ENCODE measurements around the gene ATP6AP1.
A peak's percentile ranks its signal among the peaks of the same experiment; 100 is the strongest.

Gene ATP6AP1

DNA sequence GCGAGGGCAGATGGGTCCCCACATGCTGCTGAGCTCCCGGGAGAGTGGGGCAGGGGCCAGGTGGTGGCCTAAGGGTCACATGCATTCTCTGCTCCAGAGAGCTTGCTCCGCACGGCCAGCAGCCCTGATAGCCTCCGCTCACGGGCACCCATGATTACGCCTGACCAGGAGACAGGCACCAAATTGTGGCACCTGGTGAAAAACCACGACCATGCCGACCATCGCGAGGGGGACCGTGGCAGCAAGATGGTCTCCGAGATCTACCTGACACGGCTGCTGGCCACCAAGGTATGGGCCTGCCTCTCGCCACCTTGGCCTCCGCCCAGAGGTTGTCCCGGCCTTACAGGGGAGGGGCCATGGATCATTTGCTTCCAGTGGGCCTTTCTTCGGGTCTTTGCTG is 41.4 kb downstream of the ATP6AP1 start:
- H3K36me3 ChIP-seq (replicated peaks), result peaks cover 77% of the 10 kb centered on the region
- H3K27me3 ChIP-seq (ENCODE audit: low read depth), result no peaks in the 10 kb centered on the region
- H3K9me3 ChIP-seq, result no peaks in the 10 kb centered on the region
- DNase-seq (ENCODE audit: low spot score in 2 of 2), result no peak
- H3K4me1 ChIP-seq, result no peaks in the 10 kb centered on the region
- H3K4me3 ChIP-seq, result no peak overlapping the region
- in situ Hi-C loops (cut with MboI; ENCODE audit: low sequenced_read_pairs), result no loop called here

DNA sequence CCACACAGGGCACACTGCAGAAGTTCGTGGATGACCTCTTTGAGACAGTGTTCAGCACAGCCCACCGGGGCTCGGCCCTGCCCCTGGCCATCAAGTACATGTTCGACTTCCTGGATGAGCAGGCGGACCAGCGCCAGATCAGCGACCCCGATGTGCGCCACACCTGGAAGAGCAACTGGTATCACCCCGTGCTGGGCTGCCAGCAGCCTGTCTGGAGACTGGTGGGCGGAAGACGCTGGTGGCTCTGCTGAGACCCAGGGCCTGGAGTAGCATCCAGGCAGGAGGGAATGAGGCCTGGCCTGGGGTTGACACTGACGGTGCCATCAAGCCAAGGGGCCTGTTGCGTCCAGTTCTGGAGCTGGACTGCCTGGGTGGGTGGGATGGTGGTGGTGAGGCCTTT is 42.0 kb downstream of the ATP6AP1 start:
- no peak for DNase-seq (ENCODE audit: low spot score in 2 of 2)
- in situ Hi-C loops (cut with MboI; ENCODE audit: low sequenced_read_pairs), result no loop called here
- no peaks in the 10 kb centered on the region for H3K27me3 ChIP-seq (ENCODE audit: low read depth)
- H3K4me3 ChIP-seq, result no peak overlapping the region
- H3K9me3 ChIP-seq, result no peaks in the 10 kb centered on the region
- no peaks in the 10 kb centered on the region for H3K4me1 ChIP-seq
- peaks cover 71% of the 10 kb centered on the region for H3K36me3 ChIP-seq (replicated peaks)

GRCh38 chrX:154470914-154471568 is 42.6 kb downstream of the ATP6AP1 start:
- in situ Hi-C loops (cut with MboI; ENCODE audit: low sequenced_read_pairs), result no loop called here
- peaks cover 65% of the 10 kb centered on the region for H3K36me3 ChIP-seq (replicated peaks)
- H3K27me3 ChIP-seq (ENCODE audit: low read depth), result no peaks in the 10 kb centered on the region
- no peaks in the 10 kb centered on the region for H3K9me3 ChIP-seq
- DNase-seq (ENCODE audit: low spot score in 2 of 2), result no peak
- H3K4me1 ChIP-seq, result no peaks in the 10 kb centered on the region
- no peak overlapping the region for H3K4me3 ChIP-seq

- H3K9me3 ChIP-seq, result no peaks in the 10 kb centered on the region
- no peaks in the 10 kb centered on the region for H3K4me1 ChIP-seq
- H3K4me3 ChIP-seq, result no peak overlapping the region
- in situ Hi-C loops (cut with MboI; ENCODE audit: low sequenced_read_pairs), result no loop called here
- H3K36me3 ChIP-seq (replicated peaks), result peaks cover 57% of the 10 kb centered on the region
- H3K27me3 ChIP-seq (ENCODE audit: low read depth), result no peaks in the 10 kb centered on the region
- DNase-seq (ENCODE audit: low spot score in 2 of 2), result no peak
Measured at GRCh38 chrX:154471839-154472684, 43.6 kb downstream of the ATP6AP1 start.

GRCh38 chrX:154472685-154473632 is 44.5 kb downstream of the ATP6AP1 start:
- Histone ChIP-seq H3K36me3 (replicated peaks) (peaks cover 51% of the 10 kb centered on the region), H3K9me3 (no peaks in the 10 kb centered on the region), H3K27me3 (ENCODE audit: low read depth) (no peaks in the 10 kb centered on the region), H3K4me3 (no peak overlapping the region), H3K4me1 (no peaks in the 10 kb centered on the region)
- in situ Hi-C loops (cut with MboI; ENCODE audit: low sequenced_read_pairs), result no loop called here
- no peak for DNase-seq (ENCODE audit: low spot score in 2 of 2)

- Histone ChIP-seq H3K27me3 (ENCODE audit: low read depth) (no peaks in the 10 kb centered on the region), H3K4me1 (peaks cover 3% of the 10 kb centered on the region), H3K36me3 (replicated peaks) (peaks cover 44% of the 10 kb centered on the region), H3K9me3 (no peaks in the 10 kb centered on the region), H3K4me3 (no peak overlapping the region)
- DNase-seq (ENCODE audit: low spot score in 2 of 2), result no peak
- in situ Hi-C loops (cut with MboI; ENCODE audit: low sequenced_read_pairs), result no loop called here
Measured at GRCh38 chrX:154473683-154474082, 45.2 kb downstream of the ATP6AP1 start.

- Histone ChIP-seq H3K36me3 (replicated peaks) (peaks cover 12% of the 10 kb centered on the region), H3K27me3 (ENCODE audit: low read depth) (no peaks in the 10 kb centered on the region), H3K9me3 (no peaks in the 10 kb centered on the region), H3K4me1 (peaks cover 12% of the 10 kb centered on the region), H3K4me3 (no peak overlapping the region)
- in situ Hi-C loops (cut with MboI; ENCODE audit: low sequenced_read_pairs), result no loop called here
- DNase-seq (ENCODE audit: low spot score in 2 of 2), result no peak
Measured at GRCh38 chrX:154476821-154477220, 48.3 kb downstream of the ATP6AP1 start.

DNA sequence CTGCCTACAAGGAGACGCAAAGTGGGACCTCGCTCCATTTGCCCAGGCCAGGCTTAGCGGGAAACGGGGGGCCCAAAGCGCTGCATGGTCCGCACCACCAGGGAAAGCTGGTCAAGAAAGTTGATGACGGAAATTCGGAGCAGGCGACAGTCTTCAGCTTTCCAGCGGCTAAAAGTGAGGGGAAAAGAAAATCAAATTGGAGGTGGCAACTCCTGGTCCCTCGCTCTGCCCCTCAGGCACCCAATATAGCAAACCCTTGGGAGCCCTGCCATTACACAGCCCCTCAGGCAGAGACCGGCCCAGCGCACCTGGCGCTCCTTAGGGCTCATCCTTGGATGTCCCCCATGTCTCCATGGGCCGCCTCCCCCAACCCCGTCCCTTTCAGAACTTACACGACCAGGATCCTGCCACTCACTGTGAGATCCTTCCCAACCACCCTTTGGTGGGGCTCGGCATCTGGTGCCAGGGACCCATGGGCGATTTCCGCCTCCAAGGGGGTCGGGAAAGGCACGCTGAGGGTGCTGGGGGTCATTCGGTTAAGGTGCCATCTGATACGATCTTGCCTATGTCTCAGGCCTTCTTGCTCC is 49.5 kb downstream of the ATP6AP1 start:
- in situ Hi-C loops (cut with MboI; ENCODE audit: low sequenced_read_pairs), result no loop called here
- Histone ChIP-seq H3K4me1 (peaks cover 12% of the 10 kb centered on the region), H3K27me3 (ENCODE audit: low read depth) (no peaks in the 10 kb centered on the region), H3K36me3 (replicated peaks) (peaks cover 4% of the 10 kb centered on the region), H3K9me3 (no peaks in the 10 kb centered on the region), H3K4me3 (peak overlapping the region; percentile 47)
- DNase-seq (ENCODE audit: low spot score in 2 of 2), result no peak

- peak within 1 kb of the TSS; percentile 47 for H3K4me3 ChIP-seq
- no peaks in the 10 kb centered on the region for H3K9me3 ChIP-seq
- peaks cover 12% of the 10 kb centered on the region for H3K4me1 ChIP-seq
- in situ Hi-C loops (cut with MboI; ENCODE audit: low sequenced_read_pairs), result no loop called here
- peaks cover 9% of the 10 kb centered on the region for H3K36me3 ChIP-seq (replicated peaks)
- H3K27me3 ChIP-seq (ENCODE audit: low read depth), result no peaks in the 10 kb centered on the region
- peak; percentile 85 to 99 for DNase-seq (ENCODE audit: low spot score in 2 of 2)
Measured at GRCh38 chrX:154478728-154479622, 50.5 kb downstream of the ATP6AP1 start, which contains the start of gene LAGE3. TSS of gene LAGE3 (minus strand) at chrX:154479281. CDS start at chrX:154478915, 366 bp downstream.

DNA sequence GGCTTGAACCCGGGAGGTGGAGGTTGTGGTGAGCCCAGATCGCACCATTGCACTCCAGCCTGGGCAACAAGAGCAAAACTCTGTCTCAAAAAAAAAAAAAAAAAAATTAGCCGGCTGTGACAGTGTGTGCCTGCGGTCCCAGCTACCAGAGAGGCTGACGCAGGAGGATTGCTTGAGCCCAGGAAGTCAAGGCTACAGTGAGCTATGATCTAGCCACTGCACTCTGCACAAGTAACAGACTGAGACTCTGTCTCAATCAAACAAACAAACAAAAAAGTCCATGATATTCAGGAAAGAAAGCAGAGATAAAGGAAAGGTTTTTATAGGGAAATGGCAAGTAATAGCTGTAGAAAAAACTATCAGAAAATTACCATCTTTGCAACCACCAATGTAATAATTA is 52.7 kb downstream of the ATP6AP1 start:
- in situ Hi-C loops (cut with MboI; ENCODE audit: low sequenced_read_pairs), result no loop called here

GRCh38 chrX:154481911-154482601 is 53.6 kb downstream of the ATP6AP1 start:
- Histone ChIP-seq H3K4me1 (peaks cover 24% of the 10 kb centered on the region), H3K9me3 (no peaks in the 10 kb centered on the region), H3K4me3 (no peak overlapping the region), H3K27me3 (ENCODE audit: low read depth) (no peaks in the 10 kb centered on the region), H3K36me3 (replicated peaks) (peaks cover 30% of the 10 kb centered on the region)
- peak in 1 of 2 experiments; percentile 7 for DNase-seq (ENCODE audit: low spot score in 2 of 2)
- in situ Hi-C loops (cut with MboI; ENCODE audit: low sequenced_read_pairs), result no loop called here

More for the DNA sequence above, 52.7 kb downstream of the ATP6AP1 start:
- H3K27me3 ChIP-seq (ENCODE audit: low read depth), result no peaks in the 10 kb centered on the region
- H3K9me3 ChIP-seq, result no peaks in the 10 kb centered on the region
- H3K4me1 ChIP-seq, result peaks cover 21% of the 10 kb centered on the region
- no peak for DNase-seq (ENCODE audit: low spot score in 2 of 2)
- H3K36me3 ChIP-seq (replicated peaks), result peaks cover 31% of the 10 kb centered on the region
- no peak overlapping the region for H3K4me3 ChIP-seq

- Histone ChIP-seq H3K36me3 (replicated peaks) (peaks cover 36% of the 10 kb centered on the region), H3K4me1 (peaks cover 26% of the 10 kb centered on the region), H3K9me3 (no peaks in the 10 kb centered on the region), H3K27me3 (ENCODE audit: low read depth) (no peaks in the 10 kb centered on the region), H3K4me3 (no peak overlapping the region)
- DNase-seq (ENCODE audit: low spot score in 2 of 2), result peak in 1 of 2 experiments; percentile 6
- in situ Hi-C loops (cut with MboI; ENCODE audit: low sequenced_read_pairs), result no loop called here
Measured at GRCh38 chrX:154482786-154483185, 54.3 kb downstream of the ATP6AP1 start.

All from HAP-1 (cell line).